ENCODE results near the gene RTKN2.
"Not testable (repeated sequence)": the region's sequence is repeated elsewhere in the genome, so short reads cannot be mapped to it uniquely, and the experiment has no call there.

The RTKN2 gene

GRCh38 chr10:62244785-62245467 lies 23.7 kb downstream of the RTKN2 start:
- peak; percentile 68 for TF ChIP-seq CTCF (IDR thresholded peaks at IDR 0.05; ENCODE audit: low read depth, low read length)
- no peak overlapping the region for H3K4me3 ChIP-seq (ENCODE audit: low read depth, low read length)
- H3K36me3 ChIP-seq: no peaks in the 10 kb centered on the region; the same call in 1 of the 2 replicates
- no peaks in the 10 kb centered on the region for H3K9me3 ChIP-seq (ENCODE audit: severe bottlenecking)
- H3K27me3 ChIP-seq (ENCODE audit: insufficient read depth, low read depth, severe bottlenecking): no peaks in the 10 kb centered on the region
- H3K27ac ChIP-seq: no peak overlapping the region
- DNase-seq: peak; percentile 45

DNA sequence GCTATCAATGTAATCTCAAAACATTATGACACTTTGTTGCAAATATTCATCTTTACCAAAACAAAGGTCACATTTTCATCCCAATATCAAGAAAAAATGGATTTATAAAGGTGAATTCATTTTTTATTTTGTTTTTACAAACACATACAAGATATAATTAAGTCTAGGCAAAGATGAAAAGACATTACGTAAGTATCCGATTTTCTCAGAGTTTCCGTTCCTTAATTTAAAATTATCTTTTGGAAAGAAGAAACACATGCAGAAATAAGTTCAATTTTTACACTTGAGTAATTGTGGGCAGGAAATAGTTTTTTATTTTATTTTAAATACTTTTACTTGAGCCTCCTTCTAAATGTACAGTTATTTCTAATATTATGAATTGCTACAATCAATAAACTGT lies 24.6 kb downstream of the RTKN2 start:
- no peak for DNase-seq
- H3K36me3 ChIP-seq: no peaks in the 10 kb centered on the region; the same call in 1 of the 2 replicates
- no peak for TF ChIP-seq CTCF (IDR thresholded peaks at IDR 0.05; ENCODE audit: low read depth, low read length)
- H3K4me3 ChIP-seq (ENCODE audit: low read depth, low read length): no peak overlapping the region
- H3K27me3 ChIP-seq (ENCODE audit: insufficient read depth, low read depth, severe bottlenecking): no peaks in the 10 kb centered on the region
- no peaks in the 10 kb centered on the region for H3K9me3 ChIP-seq (ENCODE audit: severe bottlenecking)
- no peak overlapping the region for H3K27ac ChIP-seq

GRCh38 chr10:62243647-62243997 lies 25.0 kb downstream of the RTKN2 start:
- no peak for DNase-seq
- TF ChIP-seq CTCF (IDR thresholded peaks at IDR 0.05; ENCODE audit: low read depth, low read length): no peak
- no peaks in the 10 kb centered on the region for H3K27me3 ChIP-seq (ENCODE audit: insufficient read depth, low read depth, severe bottlenecking)
- no peak overlapping the region for H3K27ac ChIP-seq
- H3K36me3 ChIP-seq: no peaks in the 10 kb centered on the region; the same call in 1 of the 2 replicates
- H3K4me3 ChIP-seq (ENCODE audit: low read depth, low read length): no peak overlapping the region
- H3K9me3 ChIP-seq (ENCODE audit: severe bottlenecking): no peaks in the 10 kb centered on the region

- H3K27ac ChIP-seq; H3K36me3 ChIP-seq; DNase-seq; H3K27me3 ChIP-seq (ENCODE audit: insufficient read depth, low read depth, severe bottlenecking); H3K4me3 ChIP-seq (ENCODE audit: low read depth, low read length); H3K9me3 ChIP-seq (ENCODE audit: severe bottlenecking): not testable (repeated sequence)
These were observed 25.5 kb downstream of the RTKN2 start for GRCh38 chr10:62242965-62243646.

GRCh38 chr10:62241521-62241920 lies 27.1 kb downstream of the RTKN2 start:
- DNase-seq; H3K27me3 ChIP-seq (ENCODE audit: insufficient read depth, low read depth, severe bottlenecking); H3K36me3 ChIP-seq; H3K27ac ChIP-seq; H3K9me3 ChIP-seq (ENCODE audit: severe bottlenecking); H3K4me3 ChIP-seq (ENCODE audit: low read depth, low read length): not testable (repeated sequence)

- Histone ChIP-seq H3K27me3 (ENCODE audit: insufficient read depth, low read depth, severe bottlenecking) (no peaks in the 10 kb centered on the region), H3K9me3 (ENCODE audit: severe bottlenecking) (no peaks in the 10 kb centered on the region), H3K36me3 (peaks cover 7% of the 10 kb centered on the region), H3K4me3 (ENCODE audit: low read depth, low read length) (no peak overlapping the region), H3K27ac (no peak overlapping the region)
- DNase-seq: no peak
- TF ChIP-seq CTCF (IDR thresholded peaks at IDR 0.05; ENCODE audit: low read depth, low read length): no peak
These were observed 28.6 kb downstream of the RTKN2 start for GRCh38 chr10:62239994-62240393.

GRCh38 chr10:62238880-62239279 lies 29.8 kb downstream of the RTKN2 start:
- H3K27ac ChIP-seq: no peak overlapping the region
- H3K27me3 ChIP-seq (ENCODE audit: insufficient read depth, low read depth, severe bottlenecking): no peaks in the 10 kb centered on the region
- DNase-seq: no peak
- H3K4me3 ChIP-seq (ENCODE audit: low read depth, low read length): no peak overlapping the region
- peaks cover 7% of the 10 kb centered on the region for H3K36me3 ChIP-seq
- H3K9me3 ChIP-seq (ENCODE audit: severe bottlenecking): no peaks in the 10 kb centered on the region
- no peak for TF ChIP-seq CTCF (IDR thresholded peaks at IDR 0.05; ENCODE audit: low read depth, low read length)

Measured in WERI-Rb-1 (cell line).